Nephron (organoid): ENCODE measurements around the gene KLHL17.
A peak's percentile ranks its signal among the peaks of the same experiment; 100 is the strongest.

ENCODE experiments used
- H3K27ac Mint-ChIP-seq, 3 experiments: 2 replicates each; pipeline ENCODE4 v1.8.0; 2020; ENCODE audit warnings: mixed read lengths in 3 of 3, mild to moderate bottlenecking in 2 of 3, moderate library complexity in 1 of 3
- H3K27me3 Mint-ChIP-seq: 2 replicates; pipeline ENCODE4 v1.8.0; 2021; ENCODE audit warnings: low read depth, mild to moderate bottlenecking, moderate library complexity, mixed read lengths
- H3K36me3 Mint-ChIP-seq: 2 replicates; pipeline ENCODE4 v1.8.0; 2020; ENCODE audit warnings: low read depth, mixed read lengths
- H3K4me1 Mint-ChIP-seq: 2 replicates; pipeline ENCODE4 v1.8.0; 2020; ENCODE audit warnings: mixed read lengths
- H3K4me3 Mint-ChIP-seq, 3 experiments: 2 replicates each; pipeline ENCODE4 v1.8.0; 2020; ENCODE audit warnings: mild to moderate bottlenecking in 3 of 3, mixed read lengths in 3 of 3, moderate library complexity in 2 of 3
- H3K9me3 Mint-ChIP-seq: 2 replicates; pipeline ENCODE4 v1.8.0; 2020; ENCODE audit warnings: mixed read lengths
- TF ChIP-seq, protein P1 (sequence below), 3 experiments: fragments of 200-600 bp; sonication (generic); IDR thresholded peaks; one replicate each; pipeline ENCODE4 v1.5.0; 2021; ENCODE audit warnings: antibody characterized with exemption in 3 of 3; ENCODE audit not compliant: unreplicated experiment in 3 of 3

The KLHL17 gene

DNA sequence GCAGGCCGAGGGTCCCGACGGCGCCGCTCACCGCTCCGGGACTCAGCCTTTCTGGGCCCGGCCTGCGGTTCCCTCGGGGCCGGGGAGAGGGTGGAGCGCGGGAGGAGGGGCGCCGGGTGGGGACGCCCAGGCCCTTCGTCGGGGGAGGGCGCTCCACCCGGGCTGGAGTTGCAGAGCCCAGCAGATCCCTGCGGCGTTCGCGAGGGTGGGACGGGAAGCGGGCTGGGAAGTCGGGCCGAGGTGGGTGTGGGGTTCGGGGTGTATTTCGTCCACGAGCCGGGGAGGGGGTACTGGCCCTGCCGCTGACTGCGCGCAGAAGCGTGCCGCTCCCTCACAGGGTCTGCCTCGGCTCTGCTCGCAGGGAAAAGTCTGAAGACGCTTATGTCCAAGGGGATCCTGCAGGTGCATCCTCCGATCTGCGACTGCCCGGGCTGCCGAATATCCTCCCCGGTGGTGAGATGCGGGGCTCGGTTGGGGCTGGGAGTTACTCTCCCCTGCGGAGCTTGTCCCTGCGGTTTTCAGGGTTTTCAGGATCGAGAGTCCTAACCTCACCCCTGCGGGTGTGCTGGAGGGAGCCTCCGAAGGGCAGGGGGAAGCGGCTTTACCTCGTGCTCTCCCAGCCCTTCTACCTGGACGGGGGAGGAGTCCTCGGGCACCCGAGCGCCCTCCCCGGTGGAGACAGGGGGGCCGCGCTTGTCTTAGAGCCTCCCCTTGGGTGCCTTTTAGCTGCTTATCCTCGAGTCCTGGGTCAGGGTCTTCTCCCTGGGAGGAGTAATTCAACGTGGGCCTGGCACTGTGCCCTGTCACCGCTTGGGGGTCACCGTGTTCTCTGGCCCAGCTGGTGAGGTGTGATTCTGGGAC, 34.6 kb upstream of the KLHL17 start:
- TF ChIP-seq, protein P1, sequence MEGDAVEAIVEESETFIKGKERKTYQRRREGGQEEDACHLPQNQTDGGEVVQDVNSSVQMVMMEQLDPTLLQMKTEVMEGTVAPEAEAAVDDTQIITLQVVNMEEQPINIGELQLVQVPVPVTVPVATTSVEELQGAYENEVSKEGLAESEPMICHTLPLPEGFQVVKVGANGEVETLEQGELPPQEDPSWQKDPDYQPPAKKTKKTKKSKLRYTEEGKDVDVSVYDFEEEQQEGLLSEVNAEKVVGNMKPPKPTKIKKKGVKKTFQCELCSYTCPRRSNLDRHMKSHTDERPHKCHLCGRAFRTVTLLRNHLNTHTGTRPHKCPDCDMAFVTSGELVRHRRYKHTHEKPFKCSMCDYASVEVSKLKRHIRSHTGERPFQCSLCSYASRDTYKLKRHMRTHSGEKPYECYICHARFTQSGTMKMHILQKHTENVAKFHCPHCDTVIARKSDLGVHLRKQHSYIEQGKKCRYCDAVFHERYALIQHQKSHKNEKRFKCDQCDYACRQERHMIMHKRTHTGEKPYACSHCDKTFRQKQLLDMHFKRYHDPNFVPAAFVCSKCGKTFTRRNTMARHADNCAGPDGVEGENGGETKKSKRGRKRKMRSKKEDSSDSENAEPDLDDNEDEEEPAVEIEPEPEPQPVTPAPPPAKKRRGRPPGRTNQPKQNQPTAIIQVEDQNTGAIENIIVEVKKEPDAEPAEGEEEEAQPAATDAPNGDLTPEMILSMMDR (IDR thresholded peaks at IDR 0.05; ENCODE audit: unreplicated experiment in 3 of 3) = no peak
- Mint-ChIP-seq H3K9me3 (no peaks in the 10 kb centered on the region), H3K4me1 (peaks cover 17% of the 10 kb centered on the region), H3K27me3 (peaks cover 25% of the 10 kb centered on the region), H3K36me3 (peaks cover 25% of the 10 kb centered on the region), H3K4me3 (peak overlapping the region; percentile 83 to 90 (median 89)), H3K27ac (peak overlapping the region in 2 of 3 experiments; percentile 29 to 83)

DNA sequence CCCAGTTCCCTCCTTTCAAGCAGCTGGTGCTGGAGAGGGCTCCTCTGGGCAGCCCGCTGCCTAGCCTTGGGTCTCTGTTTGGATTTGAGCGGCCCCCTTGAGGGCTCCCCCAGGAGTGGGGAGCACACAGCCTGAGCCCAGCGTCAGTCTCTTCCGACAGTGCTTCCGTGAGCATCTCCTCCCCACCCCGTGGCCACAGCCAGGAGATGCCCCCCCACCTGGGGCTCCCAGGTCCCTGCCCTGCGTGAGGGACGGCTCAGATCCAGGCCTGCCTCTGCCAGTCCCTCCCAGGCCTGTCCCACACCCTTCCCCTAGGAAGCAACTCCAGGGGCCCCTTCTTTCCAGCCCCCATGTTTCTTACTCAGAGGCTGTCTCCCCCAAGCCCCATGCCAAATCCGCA, 33.1 kb upstream of the KLHL17 start:
- TF ChIP-seq, protein P1 (IDR thresholded peaks at IDR 0.05; ENCODE audit: unreplicated experiment in 3 of 3) = no peak
- H3K27me3 Mint-ChIP-seq = peaks cover 33% of the 10 kb centered on the region
- H3K4me3 Mint-ChIP-seq = peak overlapping the region; percentile 56 to 83 (median 65)
- peaks cover 19% of the 10 kb centered on the region for H3K4me1 Mint-ChIP-seq
- peaks cover 27% of the 10 kb centered on the region for H3K36me3 Mint-ChIP-seq
- H3K9me3 Mint-ChIP-seq = no peaks in the 10 kb centered on the region
- no peak overlapping the region for H3K27ac Mint-ChIP-seq

DNA sequence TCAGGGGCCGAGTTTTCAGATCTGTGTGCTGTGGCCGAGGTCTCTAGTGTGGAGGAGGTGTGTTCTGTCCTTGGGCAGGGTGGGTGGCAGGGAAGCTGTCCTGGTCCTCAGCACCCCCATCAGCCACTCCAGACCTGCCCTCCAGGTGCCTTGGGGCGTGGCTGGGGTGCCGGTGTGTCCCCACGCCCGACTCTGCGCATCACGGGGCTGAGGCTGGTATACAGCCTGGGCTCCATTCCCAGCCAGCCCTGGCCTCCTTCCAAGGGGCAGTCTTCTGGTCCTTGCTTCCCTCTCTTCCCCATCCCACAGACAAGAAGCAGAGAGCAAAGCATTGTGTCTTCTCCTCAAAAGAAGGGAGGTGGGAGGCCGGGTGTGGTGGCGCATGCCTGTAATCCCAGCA, 32.6 kb upstream of the KLHL17 start:
- H3K36me3 Mint-ChIP-seq = peaks cover 27% of the 10 kb centered on the region
- H3K27ac Mint-ChIP-seq = no peak overlapping the region
- peaks cover 20% of the 10 kb centered on the region for H3K4me1 Mint-ChIP-seq
- H3K4me3 Mint-ChIP-seq = peak overlapping the region; percentile 56 to 83 (median 65)
- H3K9me3 Mint-ChIP-seq = no peaks in the 10 kb centered on the region
- peaks cover 33% of the 10 kb centered on the region for H3K27me3 Mint-ChIP-seq
- TF ChIP-seq, protein P1 (IDR thresholded peaks at IDR 0.05; ENCODE audit: unreplicated experiment in 3 of 3) = no peak

DNA sequence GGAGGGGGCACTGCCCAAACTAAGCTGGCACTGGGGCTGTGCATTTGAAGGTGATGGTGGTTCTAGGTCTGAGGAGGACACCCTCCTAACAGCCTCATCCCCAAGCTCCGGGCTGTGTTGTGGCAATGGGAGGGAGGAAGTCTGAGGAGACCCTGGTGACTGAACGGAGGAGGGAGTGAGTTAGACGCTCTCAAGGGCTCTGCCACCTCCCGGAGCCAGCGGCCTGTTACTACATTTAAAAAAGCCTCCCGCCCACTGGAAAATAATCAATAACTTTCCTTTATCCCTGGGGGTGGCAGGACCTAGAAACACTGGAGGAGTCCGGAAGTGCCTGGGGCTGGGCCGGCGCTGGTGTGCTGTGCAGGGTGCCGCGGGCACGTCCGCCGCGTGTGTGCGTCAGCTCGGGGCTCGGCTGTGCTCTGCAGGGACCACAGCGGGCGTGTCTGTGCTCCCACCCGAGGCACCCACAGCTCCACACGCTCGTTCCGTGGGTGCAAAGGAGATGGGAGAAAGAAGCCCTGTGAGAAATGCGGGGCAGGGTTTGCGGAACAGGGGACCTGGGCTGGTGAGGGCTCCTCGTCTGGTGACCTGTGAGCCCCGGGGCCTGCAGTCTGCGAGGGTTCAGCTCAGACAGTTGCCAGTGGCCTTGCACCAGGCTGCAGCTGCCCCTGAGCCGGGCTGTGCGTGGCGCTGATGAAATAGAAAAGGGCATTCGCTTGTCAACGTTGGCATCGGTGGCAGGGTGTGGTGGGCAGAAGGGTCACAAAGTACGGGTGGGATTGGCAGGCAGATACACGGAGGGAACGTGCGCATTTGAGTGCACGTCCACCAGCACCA, 31.3 kb upstream of the KLHL17 start:
- peaks cover 35% of the 10 kb centered on the region for H3K27me3 Mint-ChIP-seq
- H3K9me3 Mint-ChIP-seq = no peaks in the 10 kb centered on the region

DNA sequence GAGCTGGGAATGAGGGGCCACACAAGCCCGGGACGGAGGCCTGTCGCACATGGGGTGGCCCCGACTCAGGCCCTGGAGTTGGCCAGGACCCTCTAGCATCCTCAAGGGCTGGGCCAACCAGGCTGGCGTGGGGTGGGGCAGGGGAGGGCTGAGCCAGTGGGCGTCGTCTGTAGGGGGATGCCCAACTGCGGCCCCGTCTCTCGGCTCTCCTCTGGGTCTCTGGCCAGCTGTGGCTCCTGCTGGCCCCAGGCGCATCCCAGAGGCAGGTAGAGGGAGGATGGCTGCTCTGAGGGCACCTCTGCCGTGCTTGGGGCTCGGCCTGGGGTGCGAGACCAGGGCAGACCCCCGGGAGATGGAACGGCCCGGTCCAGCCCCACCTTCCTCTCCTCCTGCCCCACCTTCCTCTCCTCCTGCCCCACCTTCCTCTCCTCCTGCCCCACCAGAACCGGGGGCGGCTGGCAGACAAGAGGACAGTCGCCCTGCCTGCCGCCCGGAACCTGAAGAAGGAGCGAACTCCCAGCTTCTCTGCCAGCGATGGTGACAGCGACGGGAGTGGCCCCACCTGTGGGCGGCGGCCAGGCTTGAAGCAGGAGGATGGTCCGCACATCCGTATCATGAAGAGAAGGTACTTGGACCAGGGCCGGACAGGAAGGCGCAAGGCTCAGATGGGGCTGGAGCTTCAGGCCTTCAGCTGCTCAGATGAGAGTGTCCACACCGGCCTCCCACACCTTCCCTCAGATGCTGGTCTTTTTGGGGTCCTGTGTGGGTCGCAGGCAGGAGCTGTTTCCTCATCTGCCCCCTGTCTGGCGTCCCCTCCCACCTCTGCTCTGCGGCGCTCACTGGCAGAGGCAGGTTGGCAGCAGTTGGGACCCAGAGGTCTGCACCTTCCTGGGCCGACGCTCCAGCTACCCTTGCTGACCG, 30.4 kb upstream of the KLHL17 start:
- TF ChIP-seq, protein P1 (IDR thresholded peaks at IDR 0.05; ENCODE audit: unreplicated experiment in 3 of 3) = no peak
- Mint-ChIP-seq H3K27me3 (peaks cover 38% of the 10 kb centered on the region), H3K36me3 (peaks cover 27% of the 10 kb centered on the region), H3K27ac (no peak overlapping the region), H3K4me3 (peak overlapping the region in 1 of 3 experiments; percentile 28), H3K4me1 (peaks cover 34% of the 10 kb centered on the region), H3K9me3 (no peaks in the 10 kb centered on the region)

More for the DNA sequence above, 31.3 kb upstream of the KLHL17 start:
- Mint-ChIP-seq H3K4me3 (peak overlapping the region; percentile 43 to 58 (median 53)), H3K4me1 (peaks cover 31% of the 10 kb centered on the region), H3K27ac (no peak overlapping the region), H3K36me3 (peaks cover 27% of the 10 kb centered on the region)
- TF ChIP-seq, protein P1 (IDR thresholded peaks at IDR 0.05; ENCODE audit: unreplicated experiment in 3 of 3) = no peak
